TTC549 (cell line): ENCODE results near the gene COL17A1.

Experiments used
- FAIRE-seq: peaks from 2 replicates; lab custom pipeline; 2012; peaks lifted over from hg19 to GRCh38; lab: Jason Lieb, UNC

COL17A1 gene

DNA sequence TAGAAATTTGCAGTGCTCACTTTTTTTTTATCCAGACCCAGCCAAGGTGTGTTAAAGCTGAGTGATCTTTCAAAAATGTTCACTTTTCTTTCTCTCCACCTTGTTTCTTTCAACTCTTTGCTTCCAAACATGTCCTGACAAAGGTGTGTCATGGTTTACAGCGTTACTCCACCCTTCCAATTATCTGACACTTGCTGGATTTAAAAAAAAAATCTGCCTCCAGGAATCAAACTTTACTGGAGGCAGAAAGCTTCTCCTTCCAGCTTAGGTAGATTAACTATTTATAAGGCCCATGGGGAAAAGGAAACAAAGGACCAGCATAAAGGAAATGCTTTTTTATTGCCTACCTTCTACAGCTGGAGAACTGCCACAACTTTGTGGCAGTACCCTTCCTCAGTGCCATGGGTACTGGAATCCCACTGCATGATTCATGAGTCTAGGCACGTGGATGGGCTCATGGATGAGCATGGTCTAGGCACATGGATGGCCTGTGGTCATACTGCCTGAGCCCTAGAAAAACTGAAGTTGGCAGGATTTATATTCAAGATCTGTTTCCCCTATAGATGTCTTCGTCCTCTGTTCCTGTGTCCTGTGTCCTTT is at the start of gene COL17A1:
TSS of gene COL17A1 (minus strand) at position 80 of the 600 bp plus-strand sequence. CDS start 5,207 bp downstream, outside the sequence.
- FAIRE-seq = no peak

DNA sequence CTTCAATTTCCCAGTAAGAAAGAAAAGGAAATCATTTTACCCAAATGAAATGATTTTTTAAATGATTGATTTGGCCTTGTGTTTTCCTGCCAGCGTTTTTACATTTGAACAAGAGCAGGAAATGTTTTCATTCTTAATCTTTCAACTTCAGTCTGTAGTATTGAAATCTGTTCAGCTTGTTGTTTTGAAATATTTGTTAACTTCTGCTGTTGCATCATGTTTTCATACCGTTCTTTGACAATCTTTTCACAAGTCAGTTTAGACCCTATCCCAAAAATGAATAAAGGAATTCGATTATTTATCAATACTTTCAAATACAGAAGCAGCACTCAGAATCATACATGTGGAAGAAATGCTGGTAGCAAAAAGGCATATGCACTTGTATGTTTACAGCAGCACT is 44.4 kb upstream of the COL17A1 start:
- no peak for FAIRE-seq

DNA sequence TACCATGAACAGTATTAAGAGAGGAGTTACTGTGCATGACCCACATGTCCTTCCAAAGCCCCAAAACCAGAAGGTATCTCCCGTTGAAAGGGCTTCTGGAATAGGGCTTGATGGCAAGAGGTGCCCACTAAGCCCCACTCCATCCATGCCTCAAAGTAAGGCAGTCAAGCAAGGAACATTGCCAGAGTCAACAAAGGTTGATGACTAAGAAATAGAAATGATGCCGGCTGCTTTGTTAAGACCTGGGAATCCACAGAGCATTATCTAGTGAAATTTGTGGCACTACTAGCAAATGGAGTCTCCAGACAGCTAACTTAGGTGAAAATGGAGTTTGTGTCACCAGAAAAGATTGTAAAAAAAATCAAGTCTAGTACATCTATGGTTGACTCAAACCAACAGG is 42.5 kb upstream of the COL17A1 start:
- no peak for FAIRE-seq

DNA sequence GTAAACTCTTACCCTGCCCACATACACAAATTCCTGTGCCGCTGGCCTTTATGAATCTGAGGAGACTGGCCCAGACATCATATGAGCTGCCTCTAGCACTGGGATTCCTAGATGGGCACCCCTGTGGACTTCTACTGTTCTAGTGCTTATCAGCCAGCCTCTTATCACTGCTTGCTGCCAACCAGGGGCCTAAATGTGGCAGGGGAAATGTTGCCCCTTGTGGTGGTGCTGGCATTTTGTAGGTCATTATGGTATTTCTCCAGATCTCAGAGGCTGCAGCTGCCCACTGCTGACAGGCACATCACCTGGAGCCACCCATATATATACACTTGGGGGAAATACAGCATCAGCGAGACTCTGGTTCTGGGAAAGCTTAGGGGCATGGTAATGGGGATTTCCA is 41.7 kb upstream of the COL17A1 start:
- FAIRE-seq = no peak

DNA sequence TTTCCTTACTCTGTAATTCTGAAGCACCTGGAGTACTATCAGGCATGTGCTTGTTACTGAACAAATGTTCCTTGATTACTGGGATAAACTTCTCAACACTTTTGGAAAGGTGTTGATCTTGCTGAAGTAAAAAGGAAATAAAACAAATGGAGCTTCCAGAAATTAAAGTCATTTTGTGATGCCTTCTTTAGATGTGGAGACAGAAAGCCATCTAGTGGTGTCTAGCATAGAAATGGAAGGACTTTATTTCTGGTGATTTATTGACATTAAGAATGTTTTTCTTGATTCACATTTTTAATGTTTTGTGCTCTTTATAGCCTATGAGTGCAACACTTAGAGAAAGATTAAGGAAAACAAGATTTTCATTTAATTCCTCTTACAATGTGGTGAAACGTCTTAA is 37.7 kb upstream of the COL17A1 start:
- peak; percentile 68 for FAIRE-seq

DNA sequence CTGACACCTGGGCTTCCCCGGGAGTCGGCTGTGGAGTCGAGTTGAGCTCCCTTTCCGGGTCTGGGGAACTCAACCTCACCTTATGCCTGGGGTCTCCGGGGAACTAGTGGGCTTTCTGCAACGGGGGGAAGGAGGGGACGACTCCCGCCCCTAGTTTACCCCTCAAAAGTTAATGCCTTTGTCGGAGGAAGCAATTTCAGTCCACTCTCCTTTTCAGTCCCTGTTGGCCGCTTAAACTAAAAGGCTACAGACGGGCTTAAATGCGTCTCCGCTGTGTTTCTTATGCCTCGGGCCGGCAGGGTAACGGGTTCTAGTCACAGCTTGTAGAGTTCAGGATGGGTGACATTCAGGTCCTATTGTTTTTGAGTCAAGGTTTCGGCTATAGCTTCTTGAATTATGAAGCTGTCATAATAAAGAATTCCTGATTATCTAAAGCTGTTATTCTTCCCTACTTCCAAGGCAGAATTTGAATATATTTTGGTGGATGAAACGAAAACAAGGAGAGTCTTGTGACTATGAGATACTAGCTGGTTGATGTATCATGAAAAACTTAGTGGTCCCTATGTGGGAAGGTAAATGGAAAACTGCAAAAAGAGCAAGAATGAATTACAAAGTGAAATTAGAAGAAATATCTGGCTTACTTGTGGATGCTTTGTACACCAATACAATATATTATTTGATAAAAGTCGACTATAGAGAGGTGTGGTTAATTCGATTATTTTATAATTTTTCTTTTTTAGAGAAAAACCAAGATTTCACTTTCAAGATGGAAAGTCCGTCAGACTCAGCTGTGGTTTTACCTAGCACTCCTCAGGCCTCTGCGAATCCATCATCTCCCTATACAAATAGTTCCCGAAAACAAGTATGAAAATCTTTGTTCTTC is 36.8 kb upstream of the COL17A1 start:
- no peak for FAIRE-seq

DNA sequence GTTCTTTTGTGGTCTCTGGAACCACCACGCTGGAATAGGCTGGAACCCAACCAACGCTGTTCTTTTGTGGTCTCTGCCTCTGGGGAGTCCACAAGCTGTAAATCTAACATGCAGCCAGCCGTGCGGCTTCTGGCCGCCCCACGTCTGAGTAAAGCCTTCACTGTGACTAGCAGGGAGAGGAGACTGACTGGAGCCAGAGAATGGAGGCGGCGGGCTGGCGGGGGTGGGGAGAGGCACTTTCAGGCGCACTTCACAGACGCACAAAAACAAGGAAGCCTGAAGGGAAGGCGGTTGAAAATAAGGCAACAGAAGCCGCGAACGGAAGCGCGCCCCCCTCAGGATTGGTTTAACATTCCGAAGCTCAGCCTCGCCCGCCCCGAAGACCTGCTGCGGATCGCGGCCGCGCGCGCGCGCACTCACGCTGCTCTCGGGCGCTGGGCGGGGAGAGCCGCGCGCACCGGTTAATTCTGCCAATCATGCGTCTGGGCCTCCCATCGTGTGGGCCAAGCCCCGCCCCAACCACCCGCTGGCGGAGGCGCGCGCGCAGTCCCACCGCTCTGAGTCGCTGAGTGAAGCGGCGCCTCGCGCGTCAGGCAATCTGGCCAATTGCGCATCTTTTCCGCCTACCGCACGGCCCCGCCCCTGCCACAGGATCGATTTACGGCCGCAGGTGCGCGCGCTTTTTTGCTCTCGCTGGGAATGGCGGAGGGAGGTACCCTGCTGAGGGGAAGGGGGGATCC is 36.0 kb upstream of the COL17A1 start, which contains the start of gene SFR1:
TSS of gene SFR1 (plus strand) at position 687 of the 740 bp plus-strand sequence. CDS start at position 700, 13 bp downstream.
- FAIRE-seq = peak; percentile 90

DNA sequence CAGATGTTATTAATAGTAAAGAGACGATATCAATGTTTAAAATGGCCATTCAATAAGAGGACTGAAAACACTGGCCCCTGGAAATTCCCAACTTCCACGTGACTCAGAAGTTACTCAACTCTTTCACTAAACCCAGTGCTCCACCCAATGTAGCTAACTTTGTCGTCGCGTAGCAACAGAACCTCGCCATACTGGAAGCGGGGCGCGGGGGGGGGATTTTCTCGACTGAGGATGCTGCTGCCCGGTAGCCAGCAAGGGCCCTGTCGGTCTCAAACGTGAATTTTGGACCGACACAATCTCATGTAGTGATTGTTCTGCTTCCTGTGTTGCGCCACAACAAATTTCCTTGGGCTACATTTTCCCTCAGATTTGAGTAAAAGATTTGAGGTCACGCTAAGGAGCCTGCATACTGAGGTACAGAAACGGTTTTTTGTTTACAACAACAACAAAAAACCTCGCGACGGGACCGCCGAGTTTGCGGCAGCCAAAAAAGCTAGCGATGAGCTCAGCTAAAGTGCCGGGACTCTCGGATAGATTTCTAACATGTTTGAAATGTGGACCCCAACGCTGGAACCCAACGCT is 35.3 kb upstream of the COL17A1 start:
- peak; percentile 61 for FAIRE-seq

DNA sequence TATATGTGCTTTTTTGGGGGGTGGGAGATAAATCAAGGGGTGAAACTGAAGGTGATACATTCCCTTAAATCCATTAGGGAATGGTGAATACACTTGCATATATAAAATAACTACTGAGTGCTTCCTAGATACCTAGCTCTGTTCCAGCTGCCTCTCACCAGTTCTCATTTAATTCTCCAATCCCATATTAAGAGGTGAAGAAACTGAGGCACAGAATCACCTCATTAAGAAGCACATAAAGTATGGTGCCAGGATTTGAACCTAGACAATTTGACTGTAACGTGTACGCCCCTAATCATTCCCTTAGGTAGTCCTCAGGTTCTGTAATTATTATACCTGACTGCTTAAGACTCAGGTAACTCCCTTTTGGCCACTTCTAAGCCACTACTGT is 34.8 kb upstream of the COL17A1 start:
- FAIRE-seq = no peak

DNA sequence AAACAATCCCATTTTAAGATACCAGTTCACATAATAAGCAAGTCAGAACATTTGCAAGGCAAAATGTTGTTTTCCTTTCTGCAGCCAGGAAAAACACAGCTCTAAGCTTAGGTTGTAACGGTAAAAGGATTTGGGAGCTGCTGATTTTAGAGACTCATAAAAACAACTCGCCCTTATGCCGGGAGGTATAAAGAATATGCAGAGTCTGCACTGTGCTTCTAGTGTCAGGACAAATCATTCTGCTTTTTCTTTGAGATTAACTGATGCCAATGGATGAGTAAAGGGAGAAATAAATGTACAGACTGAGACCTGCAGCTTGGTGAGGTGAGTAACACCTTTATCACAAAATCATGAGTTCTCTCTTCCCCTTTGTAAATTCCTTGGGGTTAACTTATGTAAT is 34.3 kb upstream of the COL17A1 start:
- no peak for FAIRE-seq

DNA sequence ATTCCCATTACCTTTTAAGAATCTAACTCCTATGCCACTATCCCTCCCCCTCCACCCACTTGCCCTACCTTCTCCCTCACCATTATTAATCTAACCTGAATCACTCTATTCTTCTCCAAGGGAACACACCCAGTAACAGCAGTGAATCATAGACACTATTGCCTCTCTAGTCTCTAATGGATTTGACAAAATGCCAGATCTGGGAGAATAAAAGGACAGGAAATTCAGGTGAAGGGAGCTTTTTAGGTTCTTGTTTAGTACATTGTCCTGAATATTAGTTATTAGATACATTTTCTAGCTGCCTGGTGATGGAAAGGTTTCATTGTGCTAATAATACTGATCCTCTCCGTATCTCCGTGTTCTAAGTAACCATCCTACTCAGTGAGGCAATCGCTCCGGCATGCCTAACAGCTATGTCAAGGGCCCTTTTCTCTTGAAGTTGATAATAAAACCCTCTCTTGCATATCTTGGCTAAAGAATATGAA is 32.2 kb upstream of the COL17A1 start:
- FAIRE-seq = no peak

DNA sequence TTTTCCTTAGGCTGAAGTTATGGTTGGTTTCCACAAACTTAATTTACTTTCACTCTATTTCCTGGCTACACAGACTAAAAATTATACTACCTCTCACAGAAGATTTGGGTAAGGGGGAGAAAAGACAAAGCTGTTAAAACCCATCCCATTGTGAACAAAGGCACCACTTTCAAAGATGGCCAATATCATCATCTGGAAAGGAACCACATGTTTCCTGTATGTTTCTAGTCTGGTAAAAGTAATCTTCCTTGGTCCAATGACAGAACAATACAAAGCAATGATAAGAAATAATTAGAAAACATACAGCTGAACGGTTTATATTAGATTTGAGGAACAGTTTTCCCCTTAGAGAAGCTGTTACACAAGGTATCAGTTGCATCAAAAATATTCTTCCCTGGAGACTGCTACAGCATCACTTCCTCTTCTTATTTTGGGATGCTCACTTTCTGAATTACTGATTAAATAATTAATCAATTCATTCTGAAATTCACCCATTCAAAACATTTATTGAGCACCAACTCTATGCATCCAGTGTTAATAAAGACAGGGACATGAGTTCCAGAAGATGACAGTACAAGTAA is 27.8 kb upstream of the COL17A1 start:
- no peak for FAIRE-seq

DNA sequence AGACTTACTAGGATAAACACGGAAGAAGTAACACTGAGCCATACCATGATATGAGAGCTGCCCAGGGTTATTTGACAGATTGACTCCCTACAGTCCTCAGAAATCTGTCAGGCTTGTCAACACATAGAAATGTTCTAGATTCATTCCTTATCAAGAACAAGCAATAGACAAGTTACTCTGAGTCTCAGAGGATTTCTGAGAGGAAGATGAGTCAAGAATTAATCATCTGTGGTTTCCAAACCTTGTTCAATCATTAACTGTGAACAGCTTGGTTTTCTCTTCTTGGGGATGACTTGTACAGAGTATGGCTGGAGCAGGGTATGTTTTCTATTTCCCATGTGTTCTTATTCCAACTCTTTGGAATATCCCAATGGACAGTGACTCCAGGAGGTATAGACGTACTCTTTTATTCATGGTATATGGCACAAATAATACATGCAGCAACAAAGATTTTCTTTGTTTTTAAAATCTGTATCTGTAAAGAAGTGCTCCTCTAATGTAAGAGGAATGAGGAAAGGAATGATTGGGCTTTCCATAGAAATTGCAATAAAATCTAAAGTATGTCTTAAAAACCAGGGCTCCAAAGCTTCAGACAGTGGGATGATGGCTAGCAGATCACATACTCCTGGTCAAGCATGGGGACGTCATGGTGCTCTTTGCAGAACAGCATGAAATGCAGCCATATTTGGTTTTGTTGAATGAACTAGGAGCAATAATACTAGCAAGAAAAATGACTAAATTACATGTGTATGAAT is 24.4 kb upstream of the COL17A1 start:
- no peak for FAIRE-seq

DNA sequence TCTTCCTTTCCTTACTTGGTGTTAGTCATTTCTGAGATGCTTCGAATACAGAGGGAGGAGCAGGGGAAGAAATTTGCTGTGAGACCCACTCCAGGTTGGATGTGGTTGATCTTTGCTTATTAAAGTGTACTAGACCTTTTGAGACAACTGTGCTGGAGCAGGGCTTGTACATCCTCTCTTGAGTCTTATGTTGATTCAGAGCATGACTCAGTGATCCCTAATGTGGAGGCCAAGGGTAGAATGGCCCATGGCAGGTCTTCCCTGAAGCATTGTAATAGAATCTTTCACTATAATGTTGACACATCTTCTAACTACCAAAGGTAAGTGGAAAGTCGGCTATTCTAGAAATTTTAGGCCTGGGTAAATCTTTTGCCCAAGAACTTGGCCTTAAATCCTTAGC is 19.2 kb upstream of the COL17A1 start:
- FAIRE-seq = no peak

DNA sequence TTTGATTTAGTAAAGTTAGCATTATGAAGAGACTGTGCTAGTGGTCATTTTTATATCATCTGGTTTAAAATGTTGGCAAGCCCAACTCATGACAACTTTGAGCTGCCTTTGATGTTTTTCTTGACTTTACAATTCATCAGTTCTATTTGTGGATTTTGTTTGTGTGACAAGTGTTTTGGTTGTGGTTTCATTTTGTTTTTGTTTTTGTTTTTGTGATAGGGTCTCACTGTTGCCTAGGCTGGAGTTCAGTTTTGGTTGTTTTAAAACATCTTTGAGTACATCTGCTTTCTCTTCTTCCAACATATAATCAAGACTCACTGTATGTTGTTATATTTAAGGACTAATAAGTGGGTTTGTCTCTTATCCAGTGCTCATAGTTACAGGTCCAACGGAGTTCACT is 18.7 kb upstream of the COL17A1 start:
- FAIRE-seq = no peak

DNA sequence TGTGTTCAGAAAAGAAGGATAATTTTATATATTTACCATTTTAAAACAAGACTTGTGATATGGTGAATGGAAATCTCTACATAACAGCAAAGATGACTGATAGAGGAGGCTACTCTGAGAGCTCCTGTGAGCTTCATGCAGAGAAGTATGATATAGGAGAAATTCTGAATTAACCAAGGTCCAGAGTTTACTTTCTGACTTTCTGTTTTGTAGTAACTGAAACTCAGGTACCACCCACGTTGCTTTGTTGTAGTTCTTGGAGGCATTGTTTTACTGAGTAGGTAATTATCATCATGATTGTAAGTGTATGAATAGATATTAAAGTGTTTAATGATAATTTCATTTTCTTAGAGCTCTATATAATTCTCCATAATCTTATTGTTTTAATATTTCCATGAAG is 18.3 kb upstream of the COL17A1 start:
- no peak for FAIRE-seq

DNA sequence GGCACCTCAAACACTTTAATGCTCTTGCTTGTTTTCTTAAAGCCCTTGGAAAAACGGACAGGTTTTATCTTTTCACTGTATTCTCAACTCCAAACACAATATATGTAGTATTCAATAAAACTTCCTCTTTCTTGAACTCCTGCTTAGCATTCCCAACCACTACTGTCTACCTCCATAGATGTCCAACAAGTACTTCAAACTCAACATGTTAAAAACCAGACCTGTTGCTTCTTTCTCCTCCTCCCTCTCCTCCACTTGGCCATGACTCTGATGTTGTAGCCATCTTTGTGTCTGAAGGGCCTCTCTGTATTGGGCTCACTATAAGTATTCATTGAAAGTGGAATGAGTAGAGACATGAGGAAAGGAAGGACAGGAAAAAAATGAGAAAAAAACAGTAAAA is 16.2 kb upstream of the COL17A1 start:
- FAIRE-seq = no peak

DNA sequence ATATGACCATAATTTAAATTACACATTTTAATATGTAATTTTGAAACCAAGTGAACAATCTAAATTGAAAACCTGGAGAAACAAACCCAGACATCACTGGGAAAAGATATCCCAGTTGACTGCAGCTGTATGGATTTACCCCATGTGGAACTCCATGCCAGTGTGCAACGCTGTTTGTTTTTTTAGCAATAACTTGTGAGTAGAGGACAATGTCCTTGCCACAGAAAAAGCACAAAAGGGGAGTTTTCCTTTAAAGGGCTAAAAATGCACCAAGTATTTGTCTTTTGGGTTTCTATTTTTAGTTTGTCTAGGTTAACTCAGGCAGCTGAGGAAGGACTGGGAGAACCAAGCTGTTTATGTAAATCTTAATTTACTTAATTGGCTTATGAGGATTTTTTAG is 15.1 kb upstream of the COL17A1 start:
- no peak for FAIRE-seq

DNA sequence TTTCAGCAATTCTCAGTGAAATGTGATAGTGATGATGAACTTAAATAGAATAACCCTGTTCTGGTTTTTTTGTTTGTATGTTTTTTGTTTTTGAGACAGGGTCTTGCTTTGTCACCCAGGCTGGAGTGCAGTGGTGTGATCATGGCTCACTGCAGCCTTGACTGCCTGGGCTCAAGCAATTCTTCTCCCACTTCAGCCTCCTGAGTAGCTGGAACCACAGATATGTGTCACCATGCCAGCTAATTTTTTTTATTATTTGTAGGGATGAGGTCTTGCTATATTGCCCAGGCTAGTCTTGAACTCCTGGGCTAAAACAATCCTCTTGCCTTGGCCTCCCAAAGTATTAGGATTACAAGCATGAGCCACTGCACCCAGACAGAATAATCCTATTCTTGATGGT is 14.3 kb upstream of the COL17A1 start:
- no peak for FAIRE-seq

DNA sequence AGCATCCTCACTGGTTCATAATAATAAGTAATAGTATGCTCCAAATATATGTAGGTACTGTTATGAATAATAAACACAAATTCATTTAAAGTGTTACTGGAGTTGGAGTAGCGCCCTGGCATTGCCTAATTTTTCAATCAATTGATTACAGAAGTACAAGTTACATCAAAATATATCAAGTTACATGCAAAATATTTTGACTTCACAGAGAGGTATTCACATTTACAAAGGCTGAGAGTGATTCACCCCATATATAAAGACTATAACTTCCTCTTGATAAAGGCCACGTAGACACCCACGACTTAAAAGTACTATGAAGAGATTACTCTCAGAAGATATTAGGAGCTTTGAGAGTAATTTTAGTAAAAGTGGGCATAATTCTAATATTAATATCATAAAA is 13.6 kb upstream of the COL17A1 start:
- no peak for FAIRE-seq

DNA sequence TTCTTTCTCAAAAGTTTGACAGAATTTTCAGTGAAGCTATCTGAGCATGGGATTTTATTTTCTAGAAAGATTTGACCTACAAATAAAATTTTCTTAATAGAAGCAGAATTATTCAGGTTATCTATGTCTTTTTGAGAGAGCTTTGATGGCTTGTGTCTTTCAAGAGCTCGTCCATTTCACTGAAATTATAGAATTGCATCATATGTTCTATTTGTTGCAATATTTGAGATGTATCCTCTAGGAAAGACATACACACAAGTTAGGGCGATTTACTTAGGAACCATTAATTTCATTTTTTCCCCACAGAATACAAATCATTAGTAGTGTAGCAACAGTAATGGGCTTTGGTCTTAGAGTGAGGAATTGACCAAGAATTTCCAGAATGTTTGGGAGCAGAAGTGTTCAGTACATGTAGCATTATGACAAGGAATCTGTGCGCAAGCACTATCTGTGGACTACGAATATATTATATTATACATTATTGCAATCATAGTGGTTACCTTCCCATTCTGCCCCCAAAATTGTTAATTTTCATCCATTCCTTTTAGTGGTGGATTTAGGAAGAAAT is 12.8 kb upstream of the COL17A1 start:
- no peak for FAIRE-seq
